LNCAP (cell line): ENCODE data around the gene KIF19.

Experiments used
- CTCF ChIP-seq: fragments of 450-650 bp; IDR thresholded peaks from 2 replicates; pipeline ENCODE4 v1.5.1; 2017; ENCODE audit warnings: mild to moderate bottlenecking

The KIF19 gene

DNA sequence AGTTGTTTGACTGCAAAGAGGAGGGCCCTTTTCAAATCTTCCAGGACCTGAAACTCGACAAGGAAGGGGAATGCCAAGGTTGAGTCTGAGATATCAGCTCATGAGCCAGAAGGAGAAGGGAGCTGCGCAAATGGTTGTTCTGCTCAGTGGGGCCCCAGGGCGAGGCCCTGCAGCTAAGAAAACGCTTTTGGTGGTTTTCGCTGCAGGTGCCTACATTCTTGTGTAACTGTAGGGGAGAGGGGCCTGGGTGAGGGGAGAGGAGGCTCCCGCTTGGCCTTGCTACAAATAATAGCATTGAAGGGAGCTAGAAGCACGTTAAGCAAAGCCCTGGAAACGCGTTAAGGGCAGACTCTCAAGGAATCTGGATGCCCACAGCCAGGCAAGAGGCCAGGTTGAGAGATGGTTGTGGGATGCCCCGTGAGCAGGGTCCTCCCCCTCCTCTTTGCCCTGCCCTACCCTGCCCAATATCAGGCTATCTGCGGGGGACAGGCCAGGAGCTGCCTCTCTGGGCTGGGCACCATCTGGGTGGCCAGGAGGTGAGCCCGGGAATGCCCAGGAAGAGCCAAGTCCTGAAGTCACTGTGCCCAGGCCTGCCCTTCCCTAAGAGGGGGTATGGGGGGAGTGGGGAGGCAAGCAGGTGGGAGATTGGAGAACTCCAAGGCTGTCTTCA is 63.2 kb downstream of the KIF19 start:
- TF ChIP-seq CTCF, result no peak

GRCh38 chr17:74389937-74390679 is 64.1 kb downstream of the KIF19 start:
- no peak for TF ChIP-seq CTCF

DNA sequence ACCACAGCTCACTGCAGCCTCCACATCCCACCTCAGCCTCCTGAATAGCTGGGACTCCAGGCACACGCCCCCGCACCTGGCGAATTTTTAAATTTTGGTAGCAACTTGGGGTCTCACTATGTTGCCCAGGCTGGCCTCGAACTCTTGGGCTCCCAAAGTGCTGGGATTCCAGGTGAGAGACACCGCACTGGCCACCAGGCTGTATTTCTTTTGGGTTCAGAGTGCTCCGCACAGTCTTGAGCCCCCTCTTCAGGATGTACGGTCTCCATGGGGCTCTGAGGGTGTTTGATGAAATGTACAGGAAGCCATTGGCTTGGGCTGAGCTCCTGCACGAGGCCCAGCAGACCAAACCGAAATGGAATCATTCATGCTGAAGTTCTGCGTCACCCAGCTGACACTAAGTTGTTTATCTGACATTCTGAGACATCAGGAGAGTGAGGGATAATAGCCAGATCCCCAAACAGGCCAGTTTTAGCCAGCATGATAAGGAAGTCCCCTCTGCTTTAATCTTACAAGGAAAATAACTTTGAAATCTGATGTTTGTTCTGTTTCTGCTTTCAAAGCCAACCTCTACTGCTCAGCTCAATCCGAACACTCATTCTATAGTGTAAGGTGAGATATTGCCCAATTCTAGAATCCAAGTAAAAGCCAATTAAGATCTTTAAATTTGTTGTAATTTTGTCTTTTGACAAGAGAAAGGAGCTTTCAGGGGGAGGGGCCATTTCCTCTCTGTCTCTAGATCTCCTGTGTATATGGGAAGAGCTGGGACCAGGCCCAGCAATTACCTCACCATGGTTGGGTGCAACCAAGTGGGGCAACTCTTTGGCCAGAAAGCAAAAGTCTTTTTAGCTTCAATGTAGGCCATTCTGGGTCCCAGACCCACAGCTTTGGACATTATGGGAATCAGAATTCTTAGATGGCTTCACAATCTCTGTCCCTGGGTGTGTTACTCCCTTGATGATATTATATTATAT is 64.9 kb downstream of the KIF19 start:
- TF ChIP-seq CTCF, result no peak

DNA sequence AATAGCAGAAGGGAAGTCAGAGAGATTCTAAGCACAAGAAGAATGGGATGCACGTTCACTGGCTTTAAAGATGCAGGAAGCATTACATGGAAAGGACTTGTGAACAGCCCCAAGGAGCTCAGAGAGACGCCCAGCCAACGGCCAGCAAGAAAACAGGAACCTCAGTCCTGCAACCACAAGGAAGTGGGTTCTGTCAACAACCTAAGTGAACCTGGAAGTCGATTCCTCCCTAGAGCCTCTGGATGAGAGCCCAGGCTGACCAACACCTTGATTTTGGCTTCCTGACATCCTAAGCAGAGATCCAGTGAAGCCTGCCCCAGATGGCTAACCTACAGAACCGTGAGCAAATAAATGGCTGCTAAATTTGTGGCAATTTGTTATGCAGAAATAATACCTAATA is 65.7 kb downstream of the KIF19 start:
- no peak for TF ChIP-seq CTCF

DNA sequence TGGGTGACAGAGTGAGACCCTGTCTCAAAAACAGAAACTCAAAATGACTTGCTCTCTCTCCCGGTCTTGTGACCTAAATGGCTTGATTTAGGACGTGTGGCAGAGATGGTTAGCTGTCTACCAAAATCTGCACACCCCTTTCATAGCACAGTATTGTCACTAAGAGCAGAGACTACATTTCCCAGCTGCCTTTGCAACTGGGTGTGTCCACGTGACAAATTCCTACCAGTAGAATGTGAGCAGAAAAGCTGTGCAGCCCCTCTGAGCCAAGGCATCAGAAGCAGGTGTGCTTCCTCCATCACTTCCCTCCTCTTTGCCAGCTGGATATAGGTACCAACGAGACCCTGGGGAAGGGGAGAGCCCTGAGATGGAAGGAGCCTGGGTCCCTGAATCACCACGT is 66.8 kb downstream of the KIF19 start:
- TF ChIP-seq CTCF, result no peak

- no peak for TF ChIP-seq CTCF
Observed at GRCh38 chr17:74393346-74393942, 67.4 kb downstream of the KIF19 start.
